NCI-H510A treated with DMSO at 0.1 percent for 48 hours (cell line): Measurements from ENCODE around the gene RFTN2.
"Not testable (repeated sequence)": the region's sequence is repeated elsewhere in the genome, so short reads cannot be mapped to it uniquely, and the experiment has no call there.

Experiments used
- DNase-seq: peaks from one replicate; lab custom pipeline; 2025; lab: John Stamatoyannopoulos, UW

Gene RFTN2

DNA sequence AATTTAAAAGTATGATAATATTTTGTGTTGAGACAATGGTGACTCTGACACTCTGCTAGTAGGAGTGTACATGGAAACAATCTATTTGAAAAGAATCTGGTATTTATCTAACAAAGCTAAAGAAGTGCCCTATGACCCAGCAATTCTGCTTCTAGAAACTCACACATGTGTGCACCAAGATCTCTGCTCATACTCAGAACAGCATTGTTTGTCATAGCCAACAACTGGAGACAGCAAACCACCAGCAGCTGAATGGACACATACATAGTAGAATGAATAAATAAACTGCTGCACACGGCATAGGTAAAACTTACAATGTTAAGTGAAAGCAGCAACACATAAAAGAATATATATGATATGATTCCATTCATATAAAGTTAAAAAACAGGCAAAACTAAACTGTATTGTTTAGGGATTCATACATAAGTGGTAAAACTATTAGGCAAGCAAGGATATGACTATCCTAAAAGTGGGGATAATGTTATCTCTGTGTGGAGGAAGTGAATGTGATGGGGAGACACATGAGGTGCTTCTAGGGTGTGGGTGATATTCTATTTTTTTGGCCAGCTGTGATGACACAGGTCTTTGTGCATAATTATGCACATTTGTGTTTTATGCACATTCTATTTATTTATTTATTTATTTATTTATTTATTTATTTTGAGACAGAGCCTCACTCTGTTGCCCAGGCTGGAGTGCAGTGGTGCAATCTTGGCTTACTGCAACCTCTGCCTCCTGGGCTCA lies 71.1 kb downstream of the RFTN2 start:
- DNase-seq: no peak

DNA sequence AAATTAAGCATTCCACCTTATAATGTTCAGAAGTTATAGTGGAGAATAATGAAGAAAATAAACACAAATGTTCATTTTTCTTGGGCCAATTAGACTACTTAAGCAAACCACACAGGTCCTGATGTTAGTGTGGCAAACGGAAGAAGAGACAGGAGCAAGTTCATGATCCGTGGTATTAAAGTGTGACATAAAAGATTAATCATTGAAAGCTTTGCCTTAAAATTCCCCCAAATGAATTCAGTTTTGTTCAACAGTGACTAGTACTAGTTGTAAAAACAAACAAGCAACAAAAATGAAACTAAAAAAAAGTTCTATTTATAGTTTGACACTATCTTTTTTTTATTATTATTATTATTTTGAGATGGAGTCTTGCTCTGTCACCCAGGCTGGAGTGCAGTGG lies 73.7 kb downstream of the RFTN2 start:
- DNase-seq: no peak

DNA sequence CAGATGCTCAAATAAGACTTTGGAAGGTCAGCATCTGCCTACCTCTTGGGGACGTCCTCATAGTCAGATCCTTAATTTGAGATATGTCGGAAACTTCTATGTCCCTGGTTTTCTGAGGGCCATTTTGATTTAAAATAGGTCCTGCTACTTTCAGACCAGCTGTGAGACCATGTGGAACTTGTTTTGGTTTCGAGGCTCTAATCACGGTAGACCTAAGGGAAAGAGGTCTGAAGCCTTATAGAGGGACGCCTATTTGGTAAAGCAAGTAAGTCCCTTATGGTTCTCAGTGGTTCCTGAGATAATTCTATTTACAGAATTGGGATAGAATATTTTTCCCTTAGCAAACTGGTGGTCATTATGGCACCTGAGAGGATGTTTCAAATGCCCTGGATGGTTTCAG lies 75.1 kb downstream of the RFTN2 start:
- DNase-seq: no peak

DNA sequence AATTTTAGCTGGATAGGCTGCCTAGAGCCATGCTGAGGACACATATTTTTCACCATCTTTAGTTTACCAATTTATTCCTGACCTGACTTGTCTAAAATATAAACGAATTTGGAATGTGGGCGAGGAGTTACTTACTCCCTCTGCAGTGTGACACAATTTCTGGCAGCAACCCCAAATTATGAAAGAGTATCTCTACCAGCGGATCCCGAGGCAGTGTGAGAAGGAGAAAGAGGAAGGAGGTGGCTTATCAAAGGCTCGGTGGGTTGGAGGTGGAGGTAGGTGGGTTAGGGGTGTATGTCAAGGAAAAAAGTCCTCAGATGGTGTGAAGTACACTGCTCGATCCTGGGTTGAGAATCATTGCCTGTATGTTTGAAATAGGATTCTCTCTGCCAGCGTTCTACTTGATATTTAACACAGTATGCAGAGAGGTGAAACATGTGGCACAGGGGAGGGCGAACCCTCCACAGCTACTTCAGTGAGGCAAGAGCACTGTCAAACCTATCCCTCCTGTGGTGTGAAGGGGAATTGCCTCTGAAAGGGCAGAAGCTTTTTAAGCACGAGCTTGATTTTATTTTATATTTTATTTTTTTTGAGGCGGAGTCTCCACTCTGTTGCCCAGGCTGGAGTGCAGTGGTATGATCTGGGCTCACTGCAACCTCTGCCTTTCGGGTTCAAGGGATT lies 76.0 kb downstream of the RFTN2 start:
- DNase-seq: peak; percentile 44

DNA sequence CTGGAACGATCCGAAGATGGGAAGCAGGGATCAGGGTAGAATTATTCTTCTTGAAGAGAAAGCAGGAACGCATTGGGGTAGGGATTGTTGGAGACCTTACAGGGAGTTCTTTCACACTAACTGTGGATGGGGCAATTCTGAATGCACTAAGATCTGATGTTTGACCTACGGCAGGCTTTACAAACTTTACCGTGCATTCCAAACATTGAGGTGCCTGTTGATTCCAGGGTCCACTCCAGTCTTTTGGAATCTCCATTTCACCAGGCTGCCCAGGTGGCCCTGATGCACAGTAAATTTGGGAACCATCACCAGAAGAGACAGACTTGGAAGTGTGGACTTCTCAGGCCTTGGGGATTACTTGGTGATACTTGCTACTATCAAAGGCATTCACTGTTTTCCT lies 76.9 kb downstream of the RFTN2 start:
- no peak for DNase-seq

DNA sequence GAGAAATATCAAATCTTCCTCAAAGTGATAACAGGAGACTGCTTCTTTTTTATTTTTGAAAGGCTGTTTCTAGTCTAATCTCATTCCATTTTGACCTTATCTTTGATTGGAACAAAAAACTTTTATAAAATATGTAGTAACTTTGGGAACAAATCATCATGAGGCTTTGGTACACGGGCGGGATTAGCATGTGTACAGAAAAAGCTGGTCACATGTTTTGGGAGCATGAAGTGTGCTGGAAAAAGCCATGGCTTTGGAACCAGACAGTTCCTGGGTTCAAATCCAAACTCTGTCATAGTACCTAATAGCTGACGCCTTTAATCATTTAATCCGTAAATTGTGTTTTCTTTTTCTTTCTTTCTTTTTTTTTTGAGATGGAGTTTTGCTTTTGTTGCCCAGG lies 78.2 kb downstream of the RFTN2 start:
- no peak for DNase-seq

DNA sequence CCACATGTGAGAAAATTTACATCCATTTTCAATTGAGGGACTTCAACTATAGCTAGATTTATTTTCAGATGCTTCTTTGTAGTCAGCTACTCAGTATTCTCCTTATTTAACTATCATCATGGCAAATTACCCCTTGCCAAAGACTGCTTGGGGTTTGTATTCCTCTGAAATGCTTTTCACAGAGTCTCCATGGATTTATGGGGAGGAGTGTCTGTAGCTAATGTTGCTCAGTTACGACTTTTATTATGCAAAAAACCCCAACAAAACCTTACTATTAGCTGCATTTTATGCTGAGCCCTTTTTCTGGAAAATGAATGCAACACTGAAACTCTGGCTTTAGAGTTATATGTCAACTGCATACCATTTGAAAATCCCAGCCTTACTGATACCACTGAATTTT lies 78.6 kb downstream of the RFTN2 start:
- no peak for DNase-seq

DNA sequence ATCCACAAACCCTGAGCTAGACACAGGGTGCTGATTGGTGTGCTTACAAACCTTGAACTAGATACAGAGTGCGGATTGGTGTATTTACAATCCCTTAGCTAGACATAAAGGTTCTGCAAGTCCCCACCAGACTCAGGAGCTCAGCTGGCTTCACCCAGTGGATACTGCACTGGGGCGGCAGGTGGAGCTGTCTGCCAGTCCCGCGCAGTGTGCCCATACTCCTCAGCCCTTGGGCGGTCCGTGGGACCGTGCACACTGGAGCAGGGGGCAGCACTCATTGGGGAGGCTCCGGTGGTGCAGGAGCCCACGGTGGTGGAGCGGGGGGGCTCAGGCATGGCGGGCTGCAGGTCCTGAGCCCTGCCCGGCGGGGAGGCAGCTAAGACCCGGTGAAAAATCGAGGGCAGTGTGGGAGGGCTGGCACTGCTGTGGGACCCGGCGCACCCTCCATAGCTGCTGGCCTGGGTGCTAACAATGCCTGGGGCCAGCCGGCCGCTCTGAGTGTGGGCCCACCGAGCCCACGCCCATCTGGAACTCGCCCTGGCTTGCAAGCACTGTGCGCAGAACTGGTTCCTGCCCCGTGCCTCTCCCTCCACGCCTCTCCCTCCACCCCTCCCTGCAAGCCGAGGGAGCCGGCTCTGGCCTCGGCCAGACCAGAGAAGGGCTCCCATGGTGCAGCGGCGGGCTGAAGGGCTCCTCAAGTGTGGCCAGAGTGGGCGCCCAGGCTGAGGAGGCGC lies 83.9 kb downstream of the RFTN2 start:
- no peak for DNase-seq

DNA sequence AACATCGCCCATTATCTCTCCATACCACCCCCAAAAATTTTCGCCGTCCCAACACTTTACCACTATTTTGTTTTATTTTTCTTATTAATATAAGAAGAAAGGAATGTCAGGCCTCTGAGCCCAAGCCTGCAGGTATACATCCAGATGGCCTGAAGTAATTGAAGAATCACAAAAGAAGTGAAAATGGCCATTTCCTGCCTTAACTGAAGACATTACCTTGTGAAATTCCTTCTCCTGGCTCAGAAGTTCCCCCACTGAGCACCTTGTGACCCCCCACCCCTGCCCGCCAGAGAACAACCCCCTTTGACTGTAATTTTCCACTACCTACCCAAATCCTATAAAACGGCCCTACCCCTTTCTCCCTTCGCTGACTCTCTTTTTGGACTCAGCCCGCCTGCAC lies 88.1 kb downstream of the RFTN2 start:
- not testable (repeated sequence) for DNase-seq

DNA sequence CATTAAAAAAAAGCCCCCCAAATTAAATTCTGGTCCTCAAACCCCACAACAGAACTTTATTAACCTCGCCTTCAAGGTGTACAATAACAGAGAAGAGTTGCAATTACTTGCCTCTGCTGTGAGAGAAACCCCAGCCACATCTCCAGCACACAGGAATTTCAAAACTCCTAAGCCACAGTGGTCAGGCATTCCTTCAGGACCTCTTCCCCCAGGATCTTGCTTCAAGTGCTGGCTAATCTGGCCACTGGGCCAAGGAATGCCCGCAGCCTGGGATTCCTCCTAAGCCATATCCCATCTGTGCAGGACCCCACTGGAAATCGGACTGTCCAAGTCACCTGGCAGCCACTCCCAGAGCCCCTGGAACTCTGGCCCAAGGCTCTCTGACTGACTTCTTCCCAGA lies 95.2 kb downstream of the RFTN2 start:
- DNase-seq: not testable (repeated sequence)

DNA sequence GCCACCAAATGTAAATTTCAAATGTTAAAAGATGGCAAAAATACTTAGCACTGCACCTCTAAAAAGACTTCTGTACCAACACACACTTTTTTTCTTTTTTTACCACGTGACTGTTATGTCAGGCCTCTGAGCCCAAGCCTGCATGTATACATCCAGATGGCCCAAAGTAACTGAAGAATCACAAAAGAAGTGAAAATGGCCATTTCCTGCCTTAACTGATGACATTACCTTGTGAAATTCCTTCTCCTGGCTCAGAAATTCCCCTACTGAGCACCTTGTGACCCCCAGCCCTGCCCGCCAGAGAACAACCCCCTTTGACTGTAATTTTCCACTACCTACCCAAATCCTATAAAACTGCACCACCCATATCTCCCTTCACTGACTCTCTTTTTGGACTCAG lies 97.1 kb downstream of the RFTN2 start:
- DNase-seq: not testable (repeated sequence)

DNA sequence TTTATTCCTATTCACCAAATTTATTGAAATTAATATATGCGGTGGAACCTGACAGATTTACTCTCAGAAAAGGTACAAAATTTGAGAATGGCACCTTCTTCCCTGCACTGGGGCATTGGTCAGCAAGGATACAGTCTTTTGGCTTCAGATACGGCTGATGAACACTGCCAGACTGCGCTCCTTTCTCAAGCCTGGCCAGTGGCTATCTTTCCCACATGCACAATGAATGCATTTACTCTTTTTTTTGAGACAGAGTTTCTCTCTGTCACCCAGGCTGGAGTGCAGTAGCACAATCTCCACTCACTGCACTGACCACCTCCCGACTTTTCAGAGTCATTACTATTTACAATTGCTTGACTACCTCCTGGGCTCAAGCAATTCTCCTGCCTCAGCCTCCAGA lies 97.9 kb downstream of the RFTN2 start:
- no peak for DNase-seq

DNA sequence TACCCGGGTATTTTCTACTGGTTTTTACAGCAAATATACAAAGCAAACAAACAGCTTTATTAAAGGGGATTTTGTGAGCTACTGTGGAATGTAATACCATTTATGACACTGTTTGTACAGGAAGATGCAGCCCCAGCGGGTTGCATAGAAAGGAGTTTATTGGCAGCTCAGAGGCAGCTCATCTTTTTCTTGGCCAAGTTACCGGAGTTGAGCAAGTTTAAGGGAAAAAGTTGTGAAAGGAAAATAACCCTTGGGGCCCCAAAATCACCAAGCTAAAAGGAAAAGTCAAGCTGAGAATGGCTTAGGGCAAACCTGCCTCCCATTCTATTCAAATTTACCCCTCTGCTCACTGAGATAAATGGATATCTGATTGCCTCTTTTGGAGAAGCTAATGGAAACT lies 98.8 kb downstream of the RFTN2 start:
- DNase-seq: no peak

DNA sequence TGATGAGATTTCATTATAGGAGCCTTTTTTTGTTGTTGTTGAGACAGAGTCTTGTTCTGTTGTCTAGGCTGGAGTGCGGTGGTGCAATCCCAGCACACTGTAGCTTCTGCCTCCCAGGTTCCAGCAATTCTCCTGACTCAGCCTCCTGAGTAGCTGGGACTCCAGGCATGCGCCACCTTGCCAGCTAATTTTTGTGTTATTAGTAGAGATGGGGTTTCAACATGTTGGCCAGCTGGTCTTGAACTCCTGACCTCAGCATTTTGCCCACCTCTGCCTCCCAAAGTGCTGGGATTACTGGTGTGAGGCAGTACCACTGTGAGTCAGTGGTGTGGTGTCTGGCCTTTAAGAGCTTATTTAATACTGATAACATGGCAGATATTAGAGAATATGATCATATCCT lies 99.4 kb downstream of the RFTN2 start:
- no peak for DNase-seq

DNA sequence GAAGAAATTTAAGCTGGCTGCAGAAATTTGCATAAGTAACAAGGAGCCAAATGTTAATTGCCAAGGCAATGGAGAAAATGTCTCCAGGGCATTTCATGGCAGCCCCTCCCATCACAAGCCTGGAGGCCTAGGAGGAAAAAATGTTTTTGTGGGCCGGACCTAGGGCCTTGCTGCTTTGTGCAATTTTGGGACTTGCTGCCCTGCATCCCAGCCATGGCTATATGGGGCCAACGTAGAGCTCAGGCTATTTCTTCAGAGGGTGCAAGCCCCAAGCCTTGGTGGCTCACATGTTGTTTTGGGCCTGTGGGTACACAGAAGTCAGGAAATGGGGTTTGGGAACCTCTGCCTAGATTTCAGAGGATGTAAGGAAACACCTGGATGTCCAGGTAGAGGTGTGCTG lies 101.8 kb downstream of the RFTN2 start:
- no peak for DNase-seq

DNA sequence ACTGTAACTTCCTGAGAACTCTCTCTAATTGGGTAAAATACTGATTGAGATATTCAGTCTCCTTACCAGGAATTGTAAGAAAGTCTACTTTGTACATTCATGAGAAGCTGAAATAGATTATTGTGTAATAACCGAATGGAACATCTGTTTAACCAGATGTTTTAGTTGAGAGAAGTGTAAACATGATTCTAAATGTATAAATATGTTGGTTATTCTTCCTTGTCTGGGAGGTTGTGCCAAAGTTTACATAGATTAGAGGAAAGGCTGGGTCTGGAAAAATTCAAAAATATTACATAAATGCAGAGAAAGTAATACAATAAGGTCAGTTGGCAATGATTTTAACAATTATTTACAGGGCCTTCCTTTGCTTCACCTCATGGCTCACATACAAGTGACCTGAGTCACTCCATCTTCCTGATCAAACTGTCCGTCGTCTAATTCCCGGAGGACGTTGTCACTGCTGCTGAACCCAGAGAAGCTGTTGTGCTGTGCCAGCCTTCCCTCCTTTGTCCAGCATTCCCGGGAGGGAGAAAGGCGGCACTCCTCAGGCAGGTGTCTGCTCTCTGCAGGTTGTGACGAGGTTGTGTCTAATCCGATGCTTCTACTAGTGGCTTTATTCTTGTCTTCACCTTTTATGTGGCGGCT lies 103.6 kb downstream of the RFTN2 start:
- DNase-seq: no peak

DNA sequence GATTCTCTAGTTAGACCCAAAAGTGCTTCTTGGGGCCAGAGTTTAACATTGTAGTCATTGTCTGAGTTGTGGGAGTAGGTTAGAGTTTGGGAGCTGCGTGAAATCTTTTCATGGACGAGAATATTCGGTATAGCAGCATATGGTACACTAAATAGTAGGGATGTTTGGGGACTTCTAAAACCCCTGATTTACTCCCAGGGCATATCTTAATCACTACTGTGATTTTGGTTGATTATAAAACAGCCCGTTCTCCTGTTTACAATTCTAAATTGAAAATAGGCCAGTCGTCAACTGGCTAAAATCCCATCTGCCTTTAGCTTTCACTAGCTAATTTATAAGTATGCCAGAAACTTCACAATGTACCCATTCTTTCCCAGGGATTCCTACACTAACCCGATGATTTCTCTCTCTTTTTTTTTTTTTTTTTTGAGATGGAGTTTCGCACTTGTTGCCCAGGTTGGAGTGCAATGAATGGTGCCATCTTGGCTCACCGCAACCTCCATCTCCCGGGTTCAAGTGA lies 115.2 kb downstream of the RFTN2 start:
- DNase-seq: no peak

DNA sequence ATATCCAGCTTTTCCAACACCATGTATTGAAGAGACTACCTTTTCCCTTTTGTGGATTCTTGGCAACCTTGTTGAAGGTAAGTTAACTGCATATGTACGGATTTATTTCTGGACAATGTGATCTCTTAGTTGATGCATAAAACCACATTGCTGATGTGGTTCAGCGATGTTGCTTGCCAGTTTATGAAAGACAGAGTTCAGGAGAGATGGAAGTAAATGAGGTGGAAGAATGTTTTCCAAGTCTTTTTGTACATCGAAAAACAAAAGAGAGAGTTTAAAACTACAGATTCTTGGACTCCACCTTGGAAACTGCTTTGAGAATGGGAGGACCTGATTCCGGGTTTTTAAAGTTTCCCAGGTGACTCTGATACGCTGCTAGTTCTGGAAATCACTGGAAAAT lies 115.7 kb downstream of the RFTN2 start:
- no peak for DNase-seq

DNA sequence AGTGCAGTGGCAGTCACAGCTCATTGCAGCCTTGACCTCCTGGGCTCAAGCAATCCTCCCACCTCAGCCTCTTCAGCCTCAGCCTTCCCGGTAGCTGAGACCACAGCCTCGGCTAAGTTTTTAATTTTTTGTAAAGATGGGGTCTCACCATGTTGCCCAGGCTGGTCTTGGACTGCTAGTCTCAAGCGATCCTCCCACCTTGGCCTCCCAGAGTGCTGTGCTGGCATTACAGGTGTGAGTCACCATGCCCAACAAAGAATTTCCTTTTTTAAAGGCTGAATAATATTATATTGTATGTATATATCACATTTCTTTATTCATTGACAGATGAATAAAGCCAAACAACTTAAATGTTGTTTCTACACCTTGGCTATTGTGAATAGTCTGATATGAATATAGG lies 117.0 kb downstream of the RFTN2 start:
- DNase-seq: no peak

DNA sequence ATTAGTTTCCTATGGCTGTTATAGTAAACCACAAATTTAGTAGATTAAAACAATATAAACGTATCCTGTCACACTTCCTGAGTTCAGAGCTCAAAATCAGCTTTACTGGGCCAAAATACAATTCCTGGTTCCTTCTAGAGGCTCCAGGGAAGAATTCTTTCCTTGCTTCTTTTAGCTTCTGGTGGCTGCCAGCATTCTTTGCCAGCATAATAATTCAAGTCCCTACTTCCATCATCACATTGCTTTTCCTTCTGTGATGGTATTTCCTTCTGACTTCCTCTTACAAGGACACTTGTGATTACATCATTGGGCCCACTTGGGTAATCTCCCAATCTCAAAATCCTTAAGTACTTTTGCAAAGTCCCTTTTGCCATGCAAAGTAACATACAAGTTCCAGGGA lies 118.9 kb downstream of the RFTN2 start:
- no peak for DNase-seq

DNA sequence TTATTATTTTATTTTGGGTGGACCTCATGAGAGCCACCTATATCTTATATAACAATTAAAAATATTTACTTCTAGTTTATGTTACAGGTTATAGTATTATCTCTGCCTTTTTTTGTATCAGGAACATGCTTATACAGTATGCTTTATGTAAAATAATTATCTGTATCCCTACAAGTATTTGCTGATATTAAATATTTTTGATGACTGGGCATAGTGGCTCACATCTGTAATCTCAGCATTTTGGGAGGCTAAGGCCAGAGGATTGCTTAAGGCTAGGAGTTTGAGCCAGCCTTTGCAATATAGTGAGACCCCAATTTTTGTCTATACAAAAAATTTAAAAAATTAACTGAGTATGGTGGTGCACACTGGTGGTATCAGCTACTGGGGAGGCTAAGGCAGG lies 119.9 kb downstream of the RFTN2 start:
- no peak for DNase-seq

DNA sequence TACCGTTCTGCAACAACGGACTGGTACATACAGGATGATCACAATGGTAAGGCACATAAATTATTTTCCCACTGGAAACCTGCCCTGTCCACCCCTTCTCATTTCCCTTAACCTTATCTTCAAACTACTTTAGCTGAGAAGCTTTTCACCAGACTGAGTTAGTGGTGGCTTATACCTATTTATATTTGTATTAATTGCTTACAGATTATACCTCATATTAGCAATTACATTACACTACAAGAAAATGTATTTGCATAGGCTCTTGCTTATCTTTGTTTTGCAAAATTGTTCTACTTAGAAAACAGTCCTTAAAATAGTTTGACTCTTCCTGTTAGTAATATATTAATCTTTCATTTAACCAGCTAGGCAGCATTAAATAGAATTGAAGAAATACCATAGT lies 124.1 kb downstream of the RFTN2 start:
- not testable (repeated sequence) for DNase-seq

DNA sequence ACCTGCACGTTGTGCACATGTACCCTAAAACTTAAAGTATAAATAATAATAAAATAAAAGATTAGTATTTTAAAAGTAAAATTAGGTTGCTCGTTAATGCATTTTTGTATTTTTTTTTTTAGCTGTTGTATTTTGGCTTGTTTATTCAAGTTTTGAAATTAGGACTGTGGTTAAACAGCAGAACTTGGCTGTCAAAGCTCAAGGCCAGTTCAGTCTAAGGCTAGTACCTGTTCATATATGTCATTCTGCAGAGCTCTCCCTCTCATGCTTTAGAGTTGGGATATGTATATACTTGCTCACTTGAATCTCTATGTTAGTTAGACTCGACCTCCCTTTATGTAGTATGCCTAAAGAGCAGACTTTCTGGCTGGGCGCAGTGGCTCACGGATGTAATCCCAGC lies 126.8 kb downstream of the RFTN2 start:
- DNase-seq: no peak
